HG03095 (cell line): Measurements from ENCODE around the gene ADCY6.

ENCODE experiments used
- ATAC-seq: cut with Tn5 transposase; IDR thresholded peaks from one replicate; pipeline ENCODE4 v1.9.1; 2021; ENCODE audit warnings: moderate library complexity; ENCODE audit not compliant: unreplicated experiment

Gene ADCY6

DNA sequence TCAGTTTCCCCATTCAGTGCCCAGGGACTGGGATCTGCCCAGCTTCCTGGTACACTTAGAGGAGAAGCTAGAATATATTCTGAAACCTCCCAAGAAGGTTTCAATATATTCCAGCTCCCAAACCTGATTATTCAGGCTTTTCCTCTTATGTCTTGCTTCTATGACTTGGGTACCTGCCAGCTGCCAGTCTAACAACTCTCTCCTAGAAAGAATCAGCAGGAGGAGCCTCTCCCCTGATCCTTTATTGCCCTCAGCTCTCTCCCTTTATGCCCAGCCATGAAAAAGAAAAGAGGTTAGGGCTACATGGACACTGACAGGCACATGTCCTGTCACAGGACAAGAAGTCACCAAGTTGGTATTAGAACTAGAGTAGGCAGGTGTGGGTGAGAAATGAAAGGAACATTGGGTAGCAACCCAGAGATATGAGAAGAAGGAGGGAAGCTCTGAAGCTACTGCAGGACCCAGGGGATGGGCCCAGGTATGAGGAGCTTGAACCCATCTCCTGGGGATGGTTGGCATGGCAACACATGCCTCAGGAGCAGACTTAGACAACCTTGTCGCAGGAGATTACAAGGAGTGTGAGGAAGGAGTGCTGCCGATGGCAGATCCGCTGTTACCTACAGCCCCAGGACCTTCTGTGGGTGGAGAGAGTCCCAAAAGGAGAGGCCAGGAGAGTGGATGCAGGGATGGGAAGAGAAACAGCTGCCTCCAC lies 27.4 kb upstream of the ADCY6 start:
- ATAC-seq = no peak

- ATAC-seq = peak; percentile 26
Observed at GRCh38 chr12:48815126-48816110, 26.5 kb upstream of the ADCY6 start.

DNA sequence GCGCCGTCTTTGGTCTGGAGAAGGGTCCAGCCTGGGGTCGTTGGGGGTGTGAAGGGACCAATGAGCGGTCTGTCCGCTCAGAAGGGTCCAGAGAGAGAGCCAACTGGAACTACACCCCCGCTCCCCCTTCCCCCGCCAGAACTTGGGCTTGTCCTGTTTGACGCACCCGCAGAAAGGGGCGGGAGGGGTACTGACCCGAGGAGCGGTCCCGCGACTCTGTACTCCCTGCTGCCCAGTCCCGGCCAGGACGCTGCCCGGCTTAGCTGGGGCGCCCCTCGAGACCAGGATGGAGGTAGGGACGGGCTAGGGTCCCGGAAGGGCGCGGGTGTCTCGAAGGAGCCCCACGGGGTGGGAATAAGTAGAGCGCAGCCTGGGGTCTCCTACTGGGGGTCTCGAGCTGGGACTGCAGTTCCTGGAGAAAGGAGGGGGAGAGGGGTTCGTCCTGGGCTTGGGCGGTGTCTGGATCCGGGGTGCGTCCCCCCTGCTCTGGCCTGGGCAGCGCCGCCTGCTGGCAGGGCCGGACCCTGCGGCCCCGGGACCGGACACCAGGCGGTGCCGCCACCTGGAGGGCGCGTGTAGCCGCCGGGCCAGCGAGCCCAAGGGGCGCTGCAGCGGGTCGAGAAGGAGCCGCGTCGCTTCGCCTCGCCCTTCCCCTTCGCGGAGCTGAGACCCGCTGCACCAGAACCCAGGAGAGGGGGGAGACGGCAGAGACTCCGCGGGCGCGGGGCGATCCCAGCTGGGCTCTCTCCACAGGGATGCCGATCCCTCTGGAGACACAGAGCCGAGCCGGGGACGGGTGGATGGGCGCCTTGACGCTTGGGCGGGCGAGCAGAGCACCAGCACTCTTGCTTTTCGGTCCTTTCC lies 25.6 kb upstream of the ADCY6 start:
- peak; percentile 83 for ATAC-seq

DNA sequence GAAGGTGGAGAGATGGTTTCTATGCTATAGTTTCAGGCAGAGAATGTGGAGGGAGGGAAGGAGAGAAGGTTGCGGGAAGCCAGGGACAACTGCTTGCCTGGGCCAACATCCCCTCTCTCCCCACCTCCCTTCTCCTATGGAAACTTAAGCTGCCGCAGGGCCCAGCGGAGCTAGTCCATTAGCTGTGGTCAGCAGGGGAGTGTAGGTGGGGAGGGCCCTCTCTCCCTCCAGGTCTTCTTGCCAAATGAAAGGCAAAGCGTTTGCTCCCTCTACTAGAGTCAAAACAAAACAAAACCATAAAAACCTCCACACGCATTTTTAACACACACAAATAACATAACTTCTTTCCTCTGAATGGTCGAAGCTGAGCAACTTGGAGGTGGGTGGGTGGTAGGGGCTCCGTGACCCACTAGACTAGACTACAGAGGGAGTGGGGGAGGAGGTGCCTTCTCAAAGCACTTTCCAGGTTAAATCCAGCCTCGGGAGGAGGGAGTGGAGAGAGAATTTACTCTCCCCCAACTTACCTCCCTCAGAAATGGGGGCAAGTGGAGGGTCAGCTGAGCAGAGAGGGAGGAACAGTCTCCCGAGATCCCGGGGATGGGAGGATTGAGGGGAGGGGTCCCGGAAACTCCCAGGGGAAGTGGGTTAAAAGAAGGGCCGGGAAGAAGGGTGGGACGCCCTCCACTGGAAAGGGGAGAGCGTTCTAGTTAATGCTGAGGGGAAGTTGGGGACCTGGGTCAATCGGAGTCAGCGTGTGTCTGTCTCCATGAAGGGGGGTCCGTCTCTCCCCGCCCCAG lies 24.8 kb upstream of the ADCY6 start:
- ATAC-seq = no peak

- no peak for ATAC-seq
Observed at GRCh38 chr12:48812389-48812788, 23.5 kb upstream of the ADCY6 start.

DNA sequence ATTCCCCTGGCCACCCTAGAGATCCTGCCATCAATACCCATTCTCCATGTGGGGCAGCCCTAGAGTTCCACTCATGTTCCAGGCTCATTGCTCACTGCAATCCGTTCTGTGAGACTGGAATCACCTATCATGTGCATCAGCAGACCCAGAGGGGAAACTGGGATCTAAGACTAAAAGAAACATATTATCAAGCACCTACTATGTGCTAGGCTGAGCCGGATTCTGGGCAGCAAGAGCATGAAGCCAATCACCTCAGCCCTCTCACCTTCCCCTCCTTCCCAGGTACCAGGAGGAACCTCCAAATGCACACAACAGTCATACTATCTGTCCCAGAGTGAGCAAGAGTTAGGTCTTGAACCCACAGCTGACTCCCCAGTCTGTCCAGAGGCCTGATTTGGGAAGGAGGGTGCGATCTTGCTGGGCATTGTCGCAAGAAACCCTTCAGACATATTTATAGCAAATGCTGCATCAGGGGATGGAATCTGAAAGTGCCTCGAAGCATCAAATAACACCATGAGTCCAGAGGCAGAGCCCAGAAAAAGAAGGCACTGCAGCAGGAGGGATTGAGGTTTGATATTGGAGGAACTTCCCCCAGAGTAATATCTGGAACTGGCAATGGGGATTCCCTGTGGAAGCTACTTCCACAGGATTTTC lies 22.7 kb upstream of the ADCY6 start:
- ATAC-seq = no peak

GRCh38 chr12:48810903-48811431 lies 22.1 kb upstream of the ADCY6 start:
- ATAC-seq = no peak

GRCh38 chr12:48807981-48808380 lies 19.1 kb upstream of the ADCY6 start:
- no peak for ATAC-seq

- ATAC-seq = no peak
Observed at GRCh38 chr12:48803675-48804074, 14.8 kb upstream of the ADCY6 start.

GRCh38 chr12:48800971-48801370 lies 12.1 kb upstream of the ADCY6 start:
- ATAC-seq = no peak

- no peak for ATAC-seq
Observed at GRCh38 chr12:48800457-48800856, 11.6 kb upstream of the ADCY6 start.

DNA sequence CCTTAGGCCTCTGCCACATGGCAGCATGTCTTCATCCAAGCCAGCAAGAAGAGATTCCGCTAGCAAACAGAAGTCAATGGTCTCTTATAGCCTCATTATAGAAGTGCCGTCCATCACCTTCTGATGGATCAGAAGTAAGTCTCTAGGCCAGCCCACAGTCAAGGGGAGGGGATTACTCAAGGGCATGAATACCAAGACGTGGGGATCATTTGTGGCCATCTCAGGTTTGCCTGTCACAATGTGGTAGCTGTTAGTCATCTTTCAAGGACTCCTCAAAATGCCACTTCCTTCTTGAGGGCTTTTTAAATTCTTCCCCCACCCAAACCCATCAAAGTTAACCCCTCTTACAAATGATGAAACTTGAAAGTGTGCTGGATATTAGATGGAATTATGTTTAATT lies 8.1 kb upstream of the ADCY6 start:
- no peak for ATAC-seq

GRCh38 chr12:48795550-48796455 lies 6.9 kb upstream of the ADCY6 start:
- no peak for ATAC-seq

- no peak for ATAC-seq
Observed at GRCh38 chr12:48794870-48795269, 6.0 kb upstream of the ADCY6 start.

- no peak for ATAC-seq
Observed at GRCh38 chr12:48793696-48794095, 4.8 kb upstream of the ADCY6 start.

GRCh38 chr12:48789858-48790326 lies 1.0 kb upstream of the ADCY6 start:
- no peak for ATAC-seq

GRCh38 chr12:48788524-48788853 lies 400 bp downstream of the ADCY6 start:
- ATAC-seq = no peak

- ATAC-seq = no peak
Observed at GRCh38 chr12:48787791-48788523, 932 bp downstream of the ADCY6 start.
